ENCODE data around the gene UBR1.

DNA sequence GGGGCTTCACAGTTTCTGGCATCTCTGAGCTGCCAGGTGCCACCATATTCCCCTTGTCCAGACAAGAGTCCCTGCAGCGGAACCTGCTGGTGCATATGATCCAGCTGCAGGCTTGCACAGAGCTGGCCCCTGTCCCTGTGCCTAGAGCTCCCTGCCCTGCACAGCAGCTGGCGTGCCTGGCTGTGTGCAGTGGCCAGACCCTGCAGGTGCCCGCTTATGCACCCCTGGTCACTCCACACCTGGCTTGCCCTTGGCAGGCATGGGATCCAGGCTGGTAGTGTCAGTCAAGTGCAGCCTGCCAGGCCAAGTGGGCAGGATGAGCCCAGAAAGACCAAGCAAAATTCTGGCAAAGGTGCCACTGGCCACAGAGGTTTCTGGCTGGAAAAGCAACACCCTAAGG lies 96.6 kb downstream of the UBR1 start:
- TF ChIP-seq, protein P1, sequence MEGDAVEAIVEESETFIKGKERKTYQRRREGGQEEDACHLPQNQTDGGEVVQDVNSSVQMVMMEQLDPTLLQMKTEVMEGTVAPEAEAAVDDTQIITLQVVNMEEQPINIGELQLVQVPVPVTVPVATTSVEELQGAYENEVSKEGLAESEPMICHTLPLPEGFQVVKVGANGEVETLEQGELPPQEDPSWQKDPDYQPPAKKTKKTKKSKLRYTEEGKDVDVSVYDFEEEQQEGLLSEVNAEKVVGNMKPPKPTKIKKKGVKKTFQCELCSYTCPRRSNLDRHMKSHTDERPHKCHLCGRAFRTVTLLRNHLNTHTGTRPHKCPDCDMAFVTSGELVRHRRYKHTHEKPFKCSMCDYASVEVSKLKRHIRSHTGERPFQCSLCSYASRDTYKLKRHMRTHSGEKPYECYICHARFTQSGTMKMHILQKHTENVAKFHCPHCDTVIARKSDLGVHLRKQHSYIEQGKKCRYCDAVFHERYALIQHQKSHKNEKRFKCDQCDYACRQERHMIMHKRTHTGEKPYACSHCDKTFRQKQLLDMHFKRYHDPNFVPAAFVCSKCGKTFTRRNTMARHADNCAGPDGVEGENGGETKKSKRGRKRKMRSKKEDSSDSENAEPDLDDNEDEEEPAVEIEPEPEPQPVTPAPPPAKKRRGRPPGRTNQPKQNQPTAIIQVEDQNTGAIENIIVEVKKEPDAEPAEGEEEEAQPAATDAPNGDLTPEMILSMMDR (IDR thresholded peaks at IDR 0.05; ENCODE audit: insufficient read depth, low read length, poor library complexity, severe bottlenecking): no peak
- no peak for TF ChIP-seq EZH2phosphoT487 (conservative IDR thresholded peaks at IDR 0.05; ENCODE audit: low read length)

All from SU-DHL-6 (cell line).